Neural cell (in vitro differentiated cells): ENCODE results near the gene ECM2. TPM values are rescaled to one million over a fixed set of nuclear protein-coding genes. Genes with fewer than 3 reads are reported as not detected.

Experiments used
- H2AFZ ChIP-seq: fragments of 200-600, 300-800 bp; sonication (generic), shearing (Covaris generic); 2 replicates; pipeline ENCODE4 v1.6.0; 2014; ENCODE audit warnings: low read depth, mild to moderate bottlenecking, antibody characterized with exemption, low read length, moderate library complexity
- H3F3A ChIP-seq: fragments of 200-600 bp; shearing (Covaris generic); 2 replicates; pipeline ENCODE4 v1.6.1; 2016; ENCODE audit warnings: mild to moderate bottlenecking, moderate library complexity, mixed read lengths, antibody characterized with exemption, low read length; ENCODE audit not compliant: insufficient read depth, poor library complexity, severe bottlenecking
- H3K27ac ChIP-seq: fragments of 200-600, 300-800 bp; sonication (generic), shearing (Covaris generic); 2 replicates; pipeline ENCODE4 v1.5.1; 2014; ENCODE audit warnings: mild to moderate bottlenecking, low read length, moderate library complexity
- H3K27me3 ChIP-seq: fragments of 300-800, 200-600 bp; sonication (generic), shearing (Covaris generic); 2 replicates; pipeline ENCODE4 v1.6.0; 2014; ENCODE audit warnings: mild to moderate bottlenecking, low read depth, low read length, moderate library complexity; ENCODE audit not compliant: insufficient read depth
- H3K36me3 ChIP-seq: fragments of 300-800, 200-600 bp; sonication (generic), shearing (Covaris generic); 2 replicates; pipeline ENCODE4 v1.5.1; 2014; ENCODE audit warnings: mild to moderate bottlenecking, antibody characterized with exemption, low read length, moderate library complexity; ENCODE audit not compliant: insufficient read depth
- H3K4me2 ChIP-seq: fragments of 300-800, 200-600 bp; sonication (generic), shearing (Covaris generic); 2 replicates; pipeline ENCODE4 v1.6.0; 2014; ENCODE audit warnings: mild to moderate bottlenecking, low read length
- H3K4me3 ChIP-seq: fragments of 300-800, 200-600 bp; sonication (generic), shearing (Covaris generic); 2 replicates; pipeline ENCODE4 v1.5.1; 2014; ENCODE audit warnings: mild to moderate bottlenecking, low read length, moderate library complexity
- H3K79me2 ChIP-seq: fragments of 200-600 bp; shearing (Covaris generic); replicated peaks from 2 replicates; pipeline ENCODE4 v1.6.0; 2014; ENCODE audit warnings: mild to moderate bottlenecking, low read length, moderate library complexity; ENCODE audit not compliant: insufficient read depth
- H3K9ac ChIP-seq: fragments of 300-800, 200-600 bp; sonication (generic), shearing (Covaris generic); 2 replicates; pipeline ENCODE4 v1.6.1; 2016; ENCODE audit warnings: mild to moderate bottlenecking, low read length, mixed read lengths
- H3K9me2 ChIP-seq: fragments of 200-600 bp; shearing (Covaris generic); 2 replicates; pipeline ENCODE4 v1.6.1; 2016; ENCODE audit warnings: mild to moderate bottlenecking, low read length, mixed read lengths; ENCODE audit not compliant: insufficient read depth
- H3K9me3 ChIP-seq: fragments of 200-600, 300-800 bp; sonication (generic), shearing (Covaris generic); 2 replicates; pipeline ENCODE4 v1.6.1; 2016; ENCODE audit warnings: mild to moderate bottlenecking, mixed run types, low read length, moderate library complexity, mixed read lengths
- H4K20me1 ChIP-seq: fragments of 200-600 bp; shearing (Covaris generic); 2 replicates; pipeline ENCODE4 v1.6.1; 2016; ENCODE audit warnings: mild to moderate bottlenecking, mixed run types; ENCODE audit not compliant: insufficient read depth
- CTCF ChIP-seq: fragments of 450-650 bp; IDR thresholded peaks from 2 replicates; pipeline ENCODE4 v1.5.1; 2014; ENCODE audit warnings: antibody characterized with exemption, mild to moderate bottlenecking, moderate library complexity; ENCODE audit not compliant: poor library complexity, severe bottlenecking
- EP300 ChIP-seq: fragments of 450-650 bp; conservative IDR thresholded peaks from 2 replicates; pipeline ENCODE4 v1.6.1; 2014; ENCODE audit warnings: antibody characterized with exemption, mild to moderate bottlenecking, moderate library complexity; ENCODE audit not compliant: poor library complexity, severe bottlenecking
- EZH2 ChIP-seq: fragments of 200-600, 300-800 bp; shearing (Covaris generic), sonication (generic); IDR thresholded peaks from 2 replicates; pipeline ENCODE4 v1.6.1; 2014; ENCODE audit warnings: antibody characterized with exemption, low read length, borderline replicate concordance, mild to moderate bottlenecking; ENCODE audit not compliant: insufficient read depth, poor library complexity, severe bottlenecking
- MXI1 ChIP-seq: fragments of 450-650 bp; conservative IDR thresholded peaks from 2 replicates; pipeline ENCODE4 v1.6.1; 2014; ENCODE audit warnings: antibody characterized with exemption, mild to moderate bottlenecking; ENCODE audit not compliant: poor library complexity, severe bottlenecking
- POLR2AphosphoS5 ChIP-seq: IDR thresholded peaks from 2 replicates; pipeline ENCODE4 v1.6.1; 2012
- RAD21 ChIP-seq: fragments of 450-650 bp; conservative IDR thresholded peaks from 2 replicates; pipeline ENCODE4 v1.6.1; 2014; ENCODE audit warnings: antibody characterized with exemption, mild to moderate bottlenecking, moderate library complexity
- REST ChIP-seq: IDR thresholded peaks from 2 replicates; pipeline ENCODE4 v1.6.1; 2012; ENCODE audit warnings: borderline replicate concordance
- SMC3 ChIP-seq: fragments of 450-650 bp; conservative IDR thresholded peaks from 2 replicates; pipeline ENCODE4 v1.6.1; 2014; ENCODE audit warnings: antibody characterized with exemption, mild to moderate bottlenecking, moderate library complexity; ENCODE audit not compliant: poor library complexity
- TAF1 ChIP-seq: IDR thresholded peaks from 2 replicates; pipeline ENCODE4 v1.6.1; 2012; ENCODE audit warnings: low read depth
- polyA plus RNA-seq: library from polyadenylated mRNA; depleted of rRNA; stranded (reverse); fragments of >200 nt; gene quantifications from 2 replicates; pipeline ENCODE4 v1.2.3, GENCODE V29; 2014

The ECM2 gene
- polyA plus RNA-seq, 1 donor from 2014 or later: not detected

DNA sequence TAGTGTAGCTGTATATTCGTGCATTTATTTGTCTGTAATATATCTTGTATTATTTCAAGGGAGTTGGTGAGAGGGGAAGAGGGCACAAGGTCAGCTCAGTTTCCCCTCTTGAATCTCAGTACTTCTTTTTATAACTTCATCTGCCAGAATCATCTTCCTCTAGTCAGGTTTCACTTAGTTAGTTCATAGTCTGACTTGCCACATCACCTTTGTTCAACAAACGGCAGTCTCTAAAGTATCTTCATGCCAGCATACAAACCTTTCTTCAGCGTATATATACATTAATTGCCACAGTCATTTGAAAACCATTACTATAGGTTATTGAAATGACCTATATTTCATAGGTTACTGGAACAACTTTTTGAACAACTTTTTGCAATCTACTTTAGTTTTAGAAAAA is 1.6 kb downstream of the ECM2 start:
- TF ChIP-seq EZH2 (no peak), REST (no peak), RAD21 (no peak), EP300 (no peak), MXI1 (no peak), TAF1 (no peak), SMC3 (no peak), CTCF (no peak), POLR2AphosphoS5 (no peak)
- Histone ChIP-seq H3K9me2 (no peaks in the 10 kb centered on the region), H3K4me3 (no peak overlapping the region), H3K79me2 (no peaks in the 10 kb centered on the region), H3K27ac (no peak overlapping the region), H3K36me3 (no peaks in the 10 kb centered on the region), H3K4me2 (no peak overlapping the region), H2AFZ (no peak overlapping the region), H3K9ac (no peak overlapping the region), H3K9me3 (no peaks in the 10 kb centered on the region), H4K20me1 (no peaks in the 10 kb centered on the region), H3K27me3 (no peaks in the 10 kb centered on the region), H3F3A (no peaks in the 10 kb centered on the region)

- H2AFZ ChIP-seq: no peak overlapping the region
- TF ChIP-seq TAF1: no peak
- TF ChIP-seq RAD21: no peak
- no peak for TF ChIP-seq EP300
- no peak for TF ChIP-seq REST
- no peak for TF ChIP-seq SMC3
- TF ChIP-seq POLR2AphosphoS5: no peak
- TF ChIP-seq CTCF: no peak
- no peak for TF ChIP-seq EZH2
- TF ChIP-seq MXI1: no peak
- H3K9ac ChIP-seq: no peak overlapping the region
- H3K36me3 ChIP-seq: no peaks in the 10 kb centered on the region
- H3K9me2 ChIP-seq: no peaks in the 10 kb centered on the region
- H4K20me1 ChIP-seq: no peaks in the 10 kb centered on the region
- no peaks in the 10 kb centered on the region for H3F3A ChIP-seq
- no peaks in the 10 kb centered on the region for H3K9me3 ChIP-seq
- H3K4me2 ChIP-seq: no peak overlapping the region
- H3K4me3 ChIP-seq: no peak overlapping the region
- no peaks in the 10 kb centered on the region for H3K79me2 ChIP-seq
- H3K27ac ChIP-seq: no peak overlapping the region
- no peaks in the 10 kb centered on the region for H3K27me3 ChIP-seq
These were observed 4.9 kb downstream of the ECM2 start for GRCh38 chr9:92530893-92531292.
